GM23338 (cell line): Measurements from ENCODE around the gene ZFHX3. TPM values are rescaled to one million over a fixed set of nuclear protein-coding genes. Genes with fewer than 3 reads are reported as not detected.

Experiments used
- ATAC-seq: fragments of 200-7000 bp; cut with Tn5 transposase; 3 replicates; pipeline ENCODE4 v1.9.1; 2020
- DNase-seq: peaks from one replicate; pipeline ENCODE4 v3.0.0-alpha.2; 2015; ENCODE audit warnings: low spot score
- H2AFZ ChIP-seq: fragments of 200-600 bp; sonication (generic); 2 replicates; pipeline ENCODE4 v1.8.0; 2016; ENCODE audit warnings: antibody characterized with exemption, mild to moderate bottlenecking, moderate library complexity
- H3F3A ChIP-seq: fragments of 200-600 bp; sonication (generic); replicated peaks from 2 replicates; pipeline ENCODE4 v1.8.0; 2017; ENCODE audit warnings: antibody characterized with exemption, mixed run types, low read depth
- H3K27ac ChIP-seq: fragments of 200-600 bp; sonication (generic); 2 replicates; pipeline ENCODE4 v1.6.1; 2016; ENCODE audit warnings: low read depth
- H3K27me3 ChIP-seq: fragments of 200-600 bp; sonication (generic); 2 replicates; pipeline ENCODE4 v1.8.0; 2016; ENCODE audit warnings: mild to moderate bottlenecking, mixed run types, moderate library complexity; ENCODE audit not compliant: insufficient read depth
- H3K36me3 ChIP-seq: fragments of 200-600 bp; sonication (generic); 2 replicates; pipeline ENCODE4 v1.8.0; 2016; ENCODE audit warnings: mild to moderate bottlenecking; ENCODE audit not compliant: insufficient read depth
- H3K4me1 ChIP-seq: fragments of 200-600 bp; sonication (generic); 2 replicates; pipeline ENCODE4 v1.8.0; 2016; ENCODE audit warnings: mild to moderate bottlenecking, moderate library complexity; ENCODE audit not compliant: insufficient read depth
- H3K4me2 ChIP-seq: fragments of 200-600 bp; sonication (generic); 2 replicates; pipeline ENCODE4 v1.7.1; 2017; ENCODE audit warnings: mixed run types
- H3K4me3 ChIP-seq: fragments of 200-600 bp; sonication (generic); 2 replicates; pipeline ENCODE4 v1.6.1; 2016; ENCODE audit warnings: mixed run types
- H3K79me2 ChIP-seq: fragments of 200-600 bp; sonication (generic); replicated peaks from 2 replicates; pipeline ENCODE4 v1.8.0; 2017; ENCODE audit warnings: mild to moderate bottlenecking; ENCODE audit not compliant: insufficient read depth
- H3K9me2 ChIP-seq: fragments of 200-600 bp; sonication (generic); 2 replicates; pipeline ENCODE4 v1.8.0; 2017; ENCODE audit not compliant: insufficient read depth
- H4K20me1 ChIP-seq: fragments of 200-600 bp; sonication (generic); replicated peaks from 2 replicates; pipeline ENCODE4 v1.8.0; 2017; ENCODE audit warnings: mild to moderate bottlenecking; ENCODE audit not compliant: insufficient read depth
- H3K27ac Mint-ChIP-seq: 2 replicates; pipeline ENCODE4 v1.8.0; 2020; ENCODE audit warnings: inconsistent platforms, mild to moderate bottlenecking, moderate library complexity, mixed read lengths
- H3K27me3 Mint-ChIP-seq: 3 replicates; pipeline ENCODE4 v1.8.0; 2022; ENCODE audit warnings: low read depth, mild to moderate bottlenecking, moderate library complexity, mixed read lengths, inconsistent platforms; ENCODE audit not compliant: insufficient read depth, poor library complexity
- H3K36me3 Mint-ChIP-seq: 3 replicates; pipeline ENCODE4 v1.8.0; 2021; ENCODE audit warnings: low read depth, mild to moderate bottlenecking, inconsistent platforms, moderate library complexity, mixed read lengths
- H3K4me1 Mint-ChIP-seq: 3 replicates; pipeline ENCODE4 v1.8.0; 2020; ENCODE audit warnings: mild to moderate bottlenecking, inconsistent platforms, mixed read lengths
- H3K4me3 Mint-ChIP-seq: 3 replicates; pipeline ENCODE4 v1.8.0; 2021; ENCODE audit warnings: moderate library complexity, mild to moderate bottlenecking, inconsistent platforms, mixed read lengths
- H3K9me3 Mint-ChIP-seq: 3 replicates; pipeline ENCODE4 v1.8.0; 2020; ENCODE audit warnings: moderate library complexity, mild to moderate bottlenecking, inconsistent platforms, mixed read lengths
- JUNB ChIP-seq: IDR thresholded peaks from one replicate; pipeline ENCODE4 v1.6.1; 2016; ENCODE audit warnings: antibody characterized with exemption; ENCODE audit not compliant: unreplicated experiment
- STAT1 ChIP-seq: IDR thresholded peaks from one replicate; pipeline ENCODE4 v1.6.1; 2016; ENCODE audit warnings: antibody characterized with exemption; ENCODE audit not compliant: unreplicated experiment
- ZNF114 ChIP-seq: fragments of 250-450 bp; sonication (Bioruptor Pico); IDR thresholded peaks from 2 replicates; pipeline ENCODE4 v1.5.0; 2020; ENCODE audit warnings: mild to moderate bottlenecking, moderate library complexity
- polyA plus RNA-seq: library from polyadenylated mRNA; unstranded; fragments of >200 nt; fragmentation: Nextera tagmentation; extraction: Ambion mirVana; gene quantifications from 2 replicates; pipeline ENCODE4 v1.2.1, GENCODE V29; 2016
- total RNA-seq: library from RNA; depleted of rRNA; stranded (reverse); fragments of >200 nt; shearing (Covaris generic); gene quantifications from 2 replicates; pipeline ENCODE4 v1.2.3, GENCODE V29; 2014
- TF ChIP-seq, protein P1 (sequence below): fragments of 250-450 bp; sonication (Bioruptor Pico); IDR thresholded peaks from 2 replicates; pipeline ENCODE4 v1.5.0; 2020; ENCODE audit warnings: mild to moderate bottlenecking, moderate library complexity
- TF ChIP-seq, protein P2 (sequence below): IDR thresholded peaks from 2 replicates; pipeline ENCODE4 v1.6.1; 2016; ENCODE audit warnings: antibody characterized with exemption

Gene ZFHX3
- total and polyA plus RNA-seq, 2 experiments from 2014 or later, result 1.0 to 1.5 TPM

DNA sequence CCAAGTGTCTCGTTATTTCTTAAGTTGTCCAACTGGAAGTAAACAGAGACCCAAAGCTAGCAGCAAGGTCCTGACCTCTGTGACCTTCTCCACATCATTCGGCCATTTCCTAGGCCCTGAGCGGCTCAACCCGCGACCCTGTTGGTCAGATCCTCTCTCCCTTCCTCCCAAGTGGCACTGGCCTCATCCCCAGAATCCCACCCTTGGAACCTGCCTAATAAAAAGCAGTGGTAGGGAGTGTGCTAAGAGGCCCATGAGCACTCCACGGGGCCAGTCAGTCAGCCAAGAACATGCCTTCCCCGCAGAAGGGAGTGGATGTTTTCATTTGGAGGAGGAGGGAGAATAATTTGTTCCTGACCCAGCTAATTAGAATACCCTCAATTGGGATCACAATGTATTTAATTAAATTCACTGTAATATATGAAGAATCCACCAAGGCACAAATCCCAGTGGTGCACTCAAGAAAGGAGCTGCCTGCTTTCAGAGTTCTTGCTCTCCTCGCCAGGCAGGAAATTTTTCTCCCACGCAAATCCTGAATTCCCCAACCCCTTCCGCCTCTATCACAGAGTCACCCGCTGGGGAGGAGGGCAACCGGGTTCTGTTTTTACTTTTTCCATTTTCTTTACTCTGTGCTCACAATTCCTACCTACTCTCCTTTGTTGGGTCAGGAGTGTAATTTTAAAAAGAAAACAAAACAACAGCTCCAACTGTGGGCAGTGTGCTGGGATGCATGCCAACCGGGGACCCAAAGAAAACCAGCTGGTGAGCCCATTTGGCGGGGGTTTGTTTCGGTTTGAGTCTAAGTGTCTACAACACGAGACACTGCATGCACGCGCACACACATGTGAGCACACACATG lies 153.4 kb downstream of the ZFHX3 start (continued):
- TF ChIP-seq, protein P1, sequence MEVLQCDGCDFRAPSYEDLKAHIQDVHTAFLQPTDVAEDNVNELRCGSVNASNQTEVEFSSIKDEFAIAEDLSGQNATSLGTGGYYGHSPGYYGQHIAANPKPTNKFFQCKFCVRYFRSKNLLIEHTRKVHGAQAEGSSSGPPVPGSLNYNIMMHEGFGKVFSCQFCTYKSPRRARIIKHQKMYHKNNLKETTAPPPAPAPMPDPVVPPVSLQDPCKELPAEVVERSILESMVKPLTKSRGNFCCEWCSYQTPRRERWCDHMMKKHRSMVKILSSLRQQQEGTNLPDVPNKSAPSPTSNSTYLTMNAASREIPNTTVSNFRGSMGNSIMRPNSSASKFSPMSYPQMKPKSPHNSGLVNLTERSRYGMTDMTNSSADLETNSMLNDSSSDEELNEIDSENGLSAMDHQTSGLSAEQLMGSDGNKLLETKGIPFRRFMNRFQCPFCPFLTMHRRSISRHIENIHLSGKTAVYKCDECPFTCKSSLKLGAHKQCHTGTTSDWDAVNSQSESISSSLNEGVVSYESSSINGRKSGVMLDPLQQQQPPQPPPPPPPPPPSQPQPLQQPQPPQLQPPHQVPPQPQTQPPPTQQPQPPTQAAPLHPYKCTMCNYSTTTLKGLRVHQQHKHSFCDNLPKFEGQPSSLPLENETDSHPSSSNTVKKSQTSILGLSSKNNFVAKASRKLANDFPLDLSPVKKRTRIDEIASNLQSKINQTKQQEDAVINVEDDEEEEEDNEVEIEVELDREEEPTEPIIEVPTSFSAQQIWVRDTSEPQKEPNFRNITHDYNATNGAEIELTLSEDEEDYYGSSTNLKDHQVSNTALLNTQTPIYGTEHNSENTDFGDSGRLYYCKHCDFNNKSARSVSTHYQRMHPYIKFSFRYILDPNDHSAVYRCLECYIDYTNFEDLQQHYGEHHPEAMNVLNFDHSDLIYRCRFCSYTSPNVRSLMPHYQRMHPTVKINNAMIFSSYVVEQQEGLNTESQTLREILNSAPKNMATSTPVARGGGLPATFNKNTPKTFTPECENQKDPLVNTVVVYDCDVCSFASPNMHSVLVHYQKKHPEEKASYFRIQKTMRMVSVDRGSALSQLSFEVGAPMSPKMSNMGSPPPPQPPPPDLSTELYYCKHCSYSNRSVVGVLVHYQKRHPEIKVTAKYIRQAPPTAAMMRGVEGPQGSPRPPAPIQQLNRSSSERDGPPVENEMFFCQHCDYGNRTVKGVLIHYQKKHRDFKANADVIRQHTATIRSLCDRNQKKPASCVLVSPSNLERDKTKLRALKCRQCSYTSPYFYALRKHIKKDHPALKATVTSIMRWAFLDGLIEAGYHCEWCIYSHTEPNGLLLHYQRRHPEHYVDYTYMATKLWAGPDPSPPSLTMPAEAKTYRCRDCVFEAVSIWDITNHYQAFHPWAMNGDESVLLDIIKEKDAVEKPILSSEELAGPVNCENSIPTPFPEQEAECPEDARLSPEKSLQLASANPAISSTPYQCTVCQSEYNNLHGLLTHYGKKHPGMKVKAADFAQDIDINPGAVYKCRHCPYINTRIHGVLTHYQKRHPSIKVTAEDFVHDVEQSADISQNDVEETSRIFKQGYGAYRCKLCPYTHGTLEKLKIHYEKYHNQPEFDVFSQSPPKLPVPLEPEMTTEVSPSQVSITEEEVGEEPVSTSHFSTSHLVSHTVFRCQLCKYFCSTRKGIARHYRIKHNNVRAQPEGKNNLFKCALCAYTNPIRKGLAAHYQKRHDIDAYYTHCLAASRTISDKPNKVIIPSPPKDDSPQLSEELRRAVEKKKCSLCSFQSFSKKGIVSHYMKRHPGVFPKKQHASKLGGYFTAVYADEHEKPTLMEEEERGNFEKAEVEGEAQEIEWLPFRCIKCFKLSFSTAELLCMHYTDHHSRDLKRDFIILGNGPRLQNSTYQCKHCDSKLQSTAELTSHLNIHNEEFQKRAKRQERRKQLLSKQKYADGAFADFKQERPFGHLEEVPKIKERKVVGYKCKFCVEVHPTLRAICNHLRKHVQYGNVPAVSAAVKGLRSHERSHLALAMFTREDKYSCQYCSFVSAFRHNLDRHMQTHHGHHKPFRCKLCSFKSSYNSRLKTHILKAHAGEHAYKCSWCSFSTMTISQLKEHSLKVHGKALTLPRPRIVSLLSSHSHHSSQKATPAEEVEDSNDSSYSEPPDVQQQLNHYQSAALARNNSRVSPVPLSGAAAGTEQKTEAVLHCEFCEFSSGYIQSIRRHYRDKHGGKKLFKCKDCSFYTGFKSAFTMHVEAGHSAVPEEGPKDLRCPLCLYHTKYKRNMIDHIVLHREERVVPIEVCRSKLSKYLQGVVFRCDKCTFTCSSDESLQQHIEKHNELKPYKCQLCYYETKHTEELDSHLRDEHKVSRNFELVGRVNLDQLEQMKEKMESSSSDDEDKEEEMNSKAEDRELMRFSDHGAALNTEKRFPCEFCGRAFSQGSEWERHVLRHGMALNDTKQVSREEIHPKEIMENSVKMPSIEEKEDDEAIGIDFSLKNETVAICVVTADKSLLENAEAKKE (CRISPR knock-in tag), result no peak

DNA sequence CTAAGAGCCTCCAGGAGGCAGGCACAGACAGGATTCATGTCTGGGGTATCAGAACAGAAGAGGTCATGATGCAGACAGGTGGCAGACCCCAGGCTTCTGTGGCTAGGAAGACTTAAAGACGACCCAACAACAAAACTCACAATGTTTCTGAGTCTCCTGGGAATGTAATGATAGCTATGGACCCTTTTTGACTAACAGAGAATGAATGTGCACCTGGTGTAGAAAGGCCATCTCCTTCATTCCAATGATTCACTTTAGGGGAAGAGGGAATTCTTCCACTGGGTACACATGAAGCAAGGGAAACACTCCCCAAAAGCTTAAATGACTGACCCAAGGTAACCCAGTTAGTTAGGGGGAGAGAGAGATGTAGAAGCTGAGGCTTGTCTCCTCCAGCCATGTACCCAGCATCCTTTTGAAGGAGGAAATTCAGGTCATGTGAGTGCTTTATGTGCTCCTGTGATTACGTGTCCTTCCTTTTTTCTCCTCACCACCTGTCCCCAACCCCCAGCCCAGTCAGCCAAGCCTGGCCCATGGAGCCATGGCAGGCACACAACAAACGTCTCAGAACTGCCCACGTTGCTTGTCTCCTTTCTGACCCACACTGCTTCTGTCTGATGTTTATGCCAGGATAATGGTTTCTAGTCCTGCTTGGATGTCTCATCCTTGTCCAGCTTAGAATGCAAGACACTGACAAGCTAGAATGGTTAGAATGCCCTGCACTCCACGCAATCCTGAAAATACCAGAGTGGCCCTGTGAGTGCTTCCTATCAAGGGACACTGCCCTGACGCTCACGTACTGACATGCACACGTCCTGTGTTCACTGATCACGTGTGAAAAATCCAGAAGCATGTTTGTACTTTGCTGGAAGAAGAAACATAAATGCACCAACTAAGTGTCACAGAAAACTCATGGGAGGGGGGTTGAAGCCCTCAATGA lies 156.4 kb downstream of the ZFHX3 start:
- H3K27me3 Mint-ChIP-seq, result peaks cover 12% of the 10 kb centered on the region
- Histone ChIP-seq H3K79me2 (no peaks in the 10 kb centered on the region), H4K20me1 (no peaks in the 10 kb centered on the region), H3K27ac (no peak overlapping the region), H3K9me2 (no peaks in the 10 kb centered on the region), H2AFZ (no peak overlapping the region), H3K27me3 (no peaks in the 10 kb centered on the region), H3F3A (no peaks in the 10 kb centered on the region), H3K4me1 (no peaks in the 10 kb centered on the region), H3K4me3 (no peak overlapping the region), H3K4me2 (no peak overlapping the region), H3K36me3 (no peaks in the 10 kb centered on the region)
- H3K4me3 Mint-ChIP-seq, result no peak overlapping the region
- H3K4me1 Mint-ChIP-seq, result no peaks in the 10 kb centered on the region; the same call in 1 of the 3 replicates
- no peaks in the 10 kb centered on the region; the same call in 2 of the 3 replicates for H3K36me3 Mint-ChIP-seq
- H3K9me3 Mint-ChIP-seq, result no peaks in the 10 kb centered on the region; the same call in 2 of the 3 replicates
- H3K27ac Mint-ChIP-seq, result no peak overlapping the region
- ATAC-seq (no peak), DNase-seq (no peak)
- TF ChIP-seq, protein P2, sequence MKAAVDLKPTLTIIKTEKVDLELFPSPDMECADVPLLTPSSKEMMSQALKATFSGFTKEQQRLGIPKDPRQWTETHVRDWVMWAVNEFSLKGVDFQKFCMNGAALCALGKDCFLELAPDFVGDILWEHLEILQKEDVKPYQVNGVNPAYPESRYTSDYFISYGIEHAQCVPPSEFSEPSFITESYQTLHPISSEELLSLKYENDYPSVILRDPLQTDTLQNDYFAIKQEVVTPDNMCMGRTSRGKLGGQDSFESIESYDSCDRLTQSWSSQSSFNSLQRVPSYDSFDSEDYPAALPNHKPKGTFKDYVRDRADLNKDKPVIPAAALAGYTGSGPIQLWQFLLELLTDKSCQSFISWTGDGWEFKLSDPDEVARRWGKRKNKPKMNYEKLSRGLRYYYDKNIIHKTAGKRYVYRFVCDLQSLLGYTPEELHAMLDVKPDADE, result no peak
- TF ChIP-seq, protein P1 (CRISPR knock-in tag), result no peak
- TF ChIP-seq JUNB (no peak), STAT1 (no peak), ZNF114 (CRISPR knock-in tag) (no peak)
